ENCODE results near the gene RCAN3. TPM values are rescaled to one million over a fixed set of nuclear protein-coding genes. Genes with fewer than 3 reads are reported as not detected.

RCAN3 gene
- total and polyA plus RNA-seq, 2 of the 13 experiments (the other 11 are each of a cell fraction or from before 2014, with no cell fraction given) = 12.2 to 13.3 TPM

DNA sequence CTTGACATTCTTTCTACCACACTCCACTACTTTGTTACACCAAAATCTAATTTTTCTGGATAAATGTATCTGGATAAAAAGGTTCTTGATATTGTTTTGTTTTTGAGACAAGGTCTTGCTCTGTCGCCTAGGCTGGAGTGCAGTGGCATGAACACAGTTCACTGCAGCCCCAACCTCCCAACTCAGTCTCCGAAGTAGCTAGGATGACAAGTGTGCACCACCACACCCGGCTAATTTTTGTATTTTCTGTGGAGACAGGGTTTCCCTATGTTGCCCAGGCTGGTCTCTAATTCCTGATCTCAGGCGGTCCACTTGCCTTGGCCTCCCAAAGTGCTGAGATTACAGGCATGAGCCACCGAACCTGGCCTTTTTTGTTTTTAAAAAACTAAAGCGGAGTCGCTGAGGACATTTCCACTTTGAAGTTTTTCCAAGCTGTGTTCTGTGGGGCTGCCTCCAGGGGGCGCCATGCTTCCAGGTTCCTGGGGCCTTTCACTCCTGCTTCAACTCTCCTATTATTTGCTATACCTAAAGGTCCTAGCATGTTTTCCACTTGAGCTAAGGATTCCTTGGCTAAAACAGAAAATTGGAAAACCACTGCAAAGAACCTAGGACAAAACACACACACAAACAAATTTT, 39.2 kb downstream of the RCAN3 start (continued):
- TF ChIP-seq, protein P1, sequence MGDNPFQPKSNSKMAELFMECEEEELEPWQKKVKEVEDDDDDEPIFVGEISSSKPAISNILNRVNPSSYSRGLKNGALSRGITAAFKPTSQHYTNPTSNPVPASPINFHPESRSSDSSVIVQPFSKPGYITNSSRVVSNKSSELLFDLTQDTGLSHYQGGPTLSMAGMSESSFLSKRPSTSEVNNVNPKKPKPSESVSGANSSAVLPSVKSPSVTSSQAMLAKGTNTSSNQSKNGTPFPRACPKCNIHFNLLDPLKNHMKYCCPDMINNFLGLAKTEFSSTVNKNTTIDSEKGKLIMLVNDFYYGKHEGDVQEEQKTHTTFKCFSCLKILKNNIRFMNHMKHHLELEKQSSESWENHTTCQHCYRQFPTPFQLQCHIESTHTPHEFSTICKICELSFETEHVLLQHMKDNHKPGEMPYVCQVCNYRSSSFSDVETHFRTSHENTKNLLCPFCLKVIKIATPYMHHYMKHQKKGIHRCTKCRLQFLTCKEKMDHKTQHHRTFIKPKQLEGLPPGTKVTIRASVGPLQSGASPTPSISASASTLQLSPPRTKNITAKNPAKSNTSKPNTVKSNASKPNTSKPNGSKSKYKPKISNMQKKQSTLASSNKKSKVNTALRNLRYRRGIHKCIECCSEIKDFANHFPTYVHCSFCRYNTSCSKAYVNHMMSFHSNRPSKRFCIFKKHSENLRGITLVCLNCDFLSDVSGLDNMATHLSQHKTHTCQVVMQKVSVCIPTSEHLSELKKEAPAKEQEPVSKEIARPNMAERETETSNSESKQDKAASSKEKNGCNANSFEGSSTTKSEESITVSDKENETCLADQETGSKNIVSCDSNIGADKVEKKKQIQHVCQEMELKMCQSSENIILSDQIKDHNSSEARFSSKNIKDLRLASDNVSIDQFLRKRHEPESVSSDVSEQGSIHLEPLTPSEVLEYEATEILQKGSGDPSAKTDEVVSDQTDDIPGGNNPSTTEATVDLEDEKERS (CRISPR knock-in tag; IDR thresholded peaks at IDR 0.05) = no peak
- TF ChIP-seq, protein P2, sequence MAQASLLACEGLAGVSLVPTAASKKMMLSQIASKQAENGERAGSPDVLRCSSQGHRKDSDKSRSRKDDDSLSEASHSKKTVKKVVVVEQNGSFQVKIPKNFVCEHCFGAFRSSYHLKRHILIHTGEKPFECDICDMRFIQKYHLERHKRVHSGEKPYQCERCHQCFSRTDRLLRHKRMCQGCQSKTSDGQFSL (CRISPR knock-in tag; IDR thresholded peaks at IDR 0.05) = no peak
- TF ChIP-seq BRD4 (CRISPR knock-in tag; IDR thresholded peaks at IDR 0.05) = 0 out of 2 replicates have a peak, but pooled peaks have one; percentile 36
- TF ChIP-seq KAT8 (CRISPR knock-in tag; IDR thresholded peaks at IDR 0.05) = 0 out of 2 replicates have a peak, but pooled peaks have one; percentile 5
- TF ChIP-seq ZNF484 (CRISPR knock-in tag; IDR thresholded peaks at IDR 0.05; ENCODE audit: borderline replicate concordance, low read depth) = no peak
- no peak for TF ChIP-seq POLR2A (IDR thresholded peaks at IDR 0.05; ENCODE audit: insufficient read depth in 1 of 2, low read depth in 2 of 2, low read length in 2 of 2)
- no peak for TF ChIP-seq HHEX (CRISPR knock-in tag; IDR thresholded peaks at IDR 0.05)
- no peak for TF ChIP-seq REXO4 (CRISPR knock-in tag; IDR thresholded peaks at IDR 0.05; ENCODE audit: borderline replicate concordance)
- peak; percentile 35; the same call in 1 of the 2 replicates for TF ChIP-seq ZMYM3 (CRISPR knock-in tag; IDR thresholded peaks at IDR 0.05)
- TF ChIP-seq NR2F2 (IDR thresholded peaks at IDR 0.05; ENCODE audit: borderline replicate concordance, low read depth) = 0 out of 2 replicates have a peak, but pooled peaks have one; percentile 9
- TF ChIP-seq RAD21 (CRISPR knock-in tag; IDR thresholded peaks at IDR 0.05) = peak; percentile 76
- TF ChIP-seq ZNF768 (CRISPR knock-in tag; IDR thresholded peaks at IDR 0.05) = no peak
- TF ChIP-seq ADNP (CRISPR knock-in tag; IDR thresholded peaks at IDR 0.05) = peak; percentile 81; the same call in 1 of the 2 replicates
- no peak for TF ChIP-seq GFI1 (CRISPR knock-in tag; IDR thresholded peaks at IDR 0.05; ENCODE audit: borderline replicate concordance)
- no peak for TF ChIP-seq ZNF839 (CRISPR knock-in tag; IDR thresholded peaks at IDR 0.05; ENCODE audit: borderline replicate concordance)
- TF ChIP-seq, protein P3, sequence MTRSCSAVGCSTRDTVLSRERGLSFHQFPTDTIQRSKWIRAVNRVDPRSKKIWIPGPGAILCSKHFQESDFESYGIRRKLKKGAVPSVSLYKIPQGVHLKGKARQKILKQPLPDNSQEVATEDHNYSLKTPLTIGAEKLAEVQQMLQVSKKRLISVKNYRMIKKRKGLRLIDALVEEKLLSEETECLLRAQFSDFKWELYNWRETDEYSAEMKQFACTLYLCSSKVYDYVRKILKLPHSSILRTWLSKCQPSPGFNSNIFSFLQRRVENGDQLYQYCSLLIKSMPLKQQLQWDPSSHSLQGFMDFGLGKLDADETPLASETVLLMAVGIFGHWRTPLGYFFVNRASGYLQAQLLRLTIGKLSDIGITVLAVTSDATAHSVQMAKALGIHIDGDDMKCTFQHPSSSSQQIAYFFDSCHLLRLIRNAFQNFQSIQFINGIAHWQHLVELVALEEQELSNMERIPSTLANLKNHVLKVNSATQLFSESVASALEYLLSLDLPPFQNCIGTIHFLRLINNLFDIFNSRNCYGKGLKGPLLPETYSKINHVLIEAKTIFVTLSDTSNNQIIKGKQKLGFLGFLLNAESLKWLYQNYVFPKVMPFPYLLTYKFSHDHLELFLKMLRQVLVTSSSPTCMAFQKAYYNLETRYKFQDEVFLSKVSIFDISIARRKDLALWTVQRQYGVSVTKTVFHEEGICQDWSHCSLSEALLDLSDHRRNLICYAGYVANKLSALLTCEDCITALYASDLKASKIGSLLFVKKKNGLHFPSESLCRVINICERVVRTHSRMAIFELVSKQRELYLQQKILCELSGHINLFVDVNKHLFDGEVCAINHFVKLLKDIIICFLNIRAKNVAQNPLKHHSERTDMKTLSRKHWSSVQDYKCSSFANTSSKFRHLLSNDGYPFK (CRISPR knock-in tag; IDR thresholded peaks at IDR 0.05; ENCODE audit: borderline replicate concordance) = no peak
- TF ChIP-seq TBX2 (CRISPR knock-in tag; IDR thresholded peaks at IDR 0.05; ENCODE audit: borderline replicate concordance) = peak; percentile 9; the same call in 1 of the 2 replicates
- no peak for TF ChIP-seq KDM3A (CRISPR knock-in tag; IDR thresholded peaks at IDR 0.05; ENCODE audit: low read depth)

Measured in HepG2 (cell line).